ENCODE results near the gene GPRC5D.

The GPRC5D gene

DNA sequence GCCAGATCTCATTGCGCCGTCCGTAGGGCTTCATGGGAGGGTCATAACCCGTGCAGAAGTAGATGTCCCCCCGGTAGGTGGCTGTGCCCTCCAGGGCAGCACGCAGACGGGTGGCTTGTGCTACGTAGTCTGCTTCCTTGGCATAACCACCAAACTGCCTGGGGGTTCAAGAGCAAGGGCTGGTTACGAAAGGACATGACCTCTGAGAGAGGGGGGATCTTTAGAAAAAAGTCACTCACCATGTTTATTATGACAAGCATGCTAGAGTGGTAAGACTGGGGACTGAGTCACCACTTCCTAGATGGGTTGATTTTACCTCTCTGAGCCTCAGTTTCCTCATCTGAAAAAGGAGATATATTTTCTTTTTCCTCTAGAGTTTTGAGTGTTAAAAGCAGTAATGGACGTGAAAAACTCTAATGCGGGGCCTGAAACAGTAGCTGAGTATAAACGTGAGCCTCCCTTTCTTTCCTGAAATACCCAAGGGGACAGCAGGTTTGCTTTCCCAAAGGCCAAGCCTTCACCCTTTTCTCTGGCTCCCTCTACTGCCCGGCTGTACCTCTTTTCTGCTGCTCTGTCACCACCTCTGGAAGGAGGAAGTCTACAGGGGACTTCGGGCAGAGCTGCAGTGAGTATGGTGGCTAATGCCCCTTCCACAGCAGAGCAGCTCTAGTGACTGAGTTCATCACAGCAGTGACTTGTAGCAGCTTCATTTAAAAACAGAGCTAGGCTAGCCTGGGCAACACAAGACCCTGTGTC lies 23.5 kb upstream of the GPRC5D start:
- Mint-ChIP-seq H3K9me3 (peaks cover 21% of the 10 kb centered on the region), H3K4me3 (no peak overlapping the region), H3K27ac (ENCODE audit: low read depth) (no peak overlapping the region), H3K36me3 (ENCODE audit: insufficient read depth) (peaks cover 7% of the 10 kb centered on the region), H3K4me1 (no peaks in the 10 kb centered on the region), H3K27me3 (no peaks in the 10 kb centered on the region)
- ATAC-seq (replicated peaks; ENCODE audit: extremely low read depth, poor library complexity, severe bottlenecking) (no peak), DNase-seq (ENCODE audit: low spot score in 2 of 2) (no peak)

DNA sequence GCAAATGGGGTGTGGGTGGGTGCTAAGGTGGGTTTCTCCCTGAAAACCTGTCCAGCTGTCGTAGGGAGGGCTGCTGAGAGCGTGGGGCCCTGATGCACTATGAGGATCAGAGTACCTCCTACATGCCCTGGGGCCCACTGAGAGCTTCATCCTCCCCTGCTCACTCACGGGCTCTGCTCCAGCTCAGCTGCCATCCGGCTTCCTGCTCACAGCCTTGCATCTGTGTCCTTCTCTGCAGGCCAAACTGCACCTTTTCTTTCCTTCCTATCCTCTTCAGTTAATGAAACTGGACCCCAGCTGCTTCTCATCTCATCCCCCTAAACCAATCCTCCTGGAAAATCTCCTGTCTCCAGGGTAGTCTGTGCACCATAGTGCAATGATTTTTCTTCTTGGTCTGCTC lies 22.2 kb upstream of the GPRC5D start:
- H3K9me3 Mint-ChIP-seq, result peaks cover 21% of the 10 kb centered on the region
- H3K27me3 Mint-ChIP-seq, result no peaks in the 10 kb centered on the region
- H3K27ac Mint-ChIP-seq (ENCODE audit: low read depth), result no peak overlapping the region
- H3K36me3 Mint-ChIP-seq (ENCODE audit: insufficient read depth), result peaks cover 7% of the 10 kb centered on the region
- ATAC-seq (replicated peaks; ENCODE audit: extremely low read depth, poor library complexity, severe bottlenecking), result no peak
- no peak for DNase-seq (ENCODE audit: low spot score in 2 of 2)
- no peaks in the 10 kb centered on the region for H3K4me1 Mint-ChIP-seq
- H3K4me3 Mint-ChIP-seq, result no peak overlapping the region

DNA sequence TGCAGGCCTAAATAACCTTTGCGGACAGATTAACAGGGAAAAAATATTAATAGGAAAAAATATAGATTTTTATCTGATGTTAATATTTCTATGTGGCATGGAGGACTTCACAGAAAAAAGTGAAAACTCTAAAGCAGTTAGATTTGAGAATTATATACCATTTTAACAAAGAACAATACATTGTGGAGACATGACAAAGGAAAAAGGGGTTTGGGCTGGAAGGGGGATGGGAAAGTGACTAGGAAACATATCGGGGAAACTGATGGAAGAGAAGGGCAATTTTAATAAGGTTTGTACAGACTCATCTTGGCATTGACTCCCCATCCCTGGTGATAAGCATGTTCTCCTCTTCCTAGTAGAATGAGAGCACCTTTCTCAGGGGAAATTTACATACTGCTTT lies 21.0 kb upstream of the GPRC5D start:
- DNase-seq (ENCODE audit: low spot score in 2 of 2) (no peak), ATAC-seq (replicated peaks; ENCODE audit: extremely low read depth, poor library complexity, severe bottlenecking) (no peak)
- no peaks in the 10 kb centered on the region for H3K27me3 Mint-ChIP-seq
- H3K27ac Mint-ChIP-seq (ENCODE audit: low read depth), result no peak overlapping the region
- peaks cover 21% of the 10 kb centered on the region for H3K9me3 Mint-ChIP-seq
- peaks cover 7% of the 10 kb centered on the region for H3K36me3 Mint-ChIP-seq (ENCODE audit: insufficient read depth)
- no peaks in the 10 kb centered on the region for H3K4me1 Mint-ChIP-seq
- H3K4me3 Mint-ChIP-seq, result no peak overlapping the region

DNA sequence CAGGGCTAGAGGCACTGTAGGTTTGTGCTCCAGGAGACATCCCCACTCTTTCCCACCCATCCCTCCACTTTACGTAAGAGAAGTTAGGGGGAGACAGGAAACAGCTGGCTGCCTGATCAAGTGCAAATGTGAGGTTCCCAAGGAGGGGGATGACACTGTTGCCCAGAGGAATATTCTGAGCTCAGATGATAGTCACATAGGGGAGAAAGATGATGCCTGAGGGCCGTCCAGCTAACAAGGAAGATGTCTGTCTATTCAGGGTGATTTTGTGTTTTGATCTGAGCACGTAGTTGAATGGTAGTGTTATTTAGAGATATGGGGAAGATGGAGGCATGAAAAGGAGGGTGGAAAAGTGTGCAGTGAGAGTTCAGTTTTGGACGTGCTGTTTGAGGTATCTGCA lies 13.9 kb upstream of the GPRC5D start:
- Mint-ChIP-seq H3K4me1 (peaks cover 8% of the 10 kb centered on the region), H3K27ac (ENCODE audit: low read depth) (no peak overlapping the region), H3K27me3 (no peaks in the 10 kb centered on the region), H3K36me3 (ENCODE audit: insufficient read depth) (no peaks in the 10 kb centered on the region), H3K9me3 (no peaks in the 10 kb centered on the region), H3K4me3 (no peak overlapping the region)
- DNase-seq (ENCODE audit: low spot score in 2 of 2) (no peak), ATAC-seq (replicated peaks; ENCODE audit: extremely low read depth, poor library complexity, severe bottlenecking) (no peak)

DNA sequence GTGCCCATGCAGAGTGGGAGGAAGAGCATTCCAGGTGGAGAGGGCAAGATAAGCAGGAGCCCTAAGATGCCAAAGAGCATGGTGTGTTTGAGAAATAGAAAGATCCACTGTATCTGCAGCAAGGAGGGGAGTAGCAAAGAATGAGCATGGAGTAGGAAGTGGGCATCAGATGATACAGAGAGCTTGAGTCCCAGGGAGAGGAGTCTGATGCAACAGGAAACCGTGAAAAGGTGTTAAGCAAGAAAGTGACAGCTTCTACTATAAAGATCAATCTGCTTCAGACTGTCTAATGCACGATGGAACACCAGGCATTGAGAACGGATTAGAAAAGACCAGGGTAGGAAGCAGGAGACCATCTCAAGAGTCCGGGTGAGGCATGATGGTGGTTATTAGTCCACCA lies 12.3 kb upstream of the GPRC5D start:
- no peaks in the 10 kb centered on the region for H3K36me3 Mint-ChIP-seq (ENCODE audit: insufficient read depth)

DNA sequence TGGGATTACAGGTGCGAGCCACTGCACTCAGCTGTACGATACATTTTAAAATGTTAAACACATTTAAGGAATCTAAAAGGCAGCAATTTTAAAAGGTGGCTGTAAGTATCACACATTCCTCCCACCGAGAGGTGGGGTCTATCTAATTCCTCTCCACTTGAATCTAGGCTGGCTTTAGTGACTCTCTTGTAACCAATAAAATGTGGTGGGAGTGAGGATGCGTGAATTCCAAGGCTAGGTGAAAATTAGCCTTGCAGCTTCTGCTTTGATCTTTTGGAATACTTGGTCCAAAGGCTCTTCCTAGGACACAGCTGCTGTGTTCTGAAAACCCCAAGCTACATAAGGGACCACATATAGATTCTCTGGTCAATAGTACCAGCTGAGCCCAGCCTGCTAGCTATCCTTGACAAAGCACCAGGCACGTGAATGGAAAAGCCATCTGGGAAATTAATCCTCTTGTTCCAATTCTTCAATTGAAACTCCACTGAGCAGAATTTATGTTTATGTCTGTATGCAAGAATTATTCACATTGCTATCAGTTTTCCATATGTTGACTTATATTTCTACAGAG lies 8.8 kb upstream of the GPRC5D start:
- peaks cover 8% of the 10 kb centered on the region for H3K4me1 Mint-ChIP-seq
- H3K27me3 Mint-ChIP-seq, result peaks cover 11% of the 10 kb centered on the region

More for the DNA sequence above, 12.3 kb upstream of the GPRC5D start:
- peaks cover 8% of the 10 kb centered on the region for H3K4me1 Mint-ChIP-seq
- no peak overlapping the region for H3K27ac Mint-ChIP-seq (ENCODE audit: low read depth)
- ATAC-seq (replicated peaks; ENCODE audit: extremely low read depth, poor library complexity, severe bottlenecking) (no peak), DNase-seq (ENCODE audit: low spot score in 2 of 2) (no peak)
- no peaks in the 10 kb centered on the region for H3K27me3 Mint-ChIP-seq
- H3K4me3 Mint-ChIP-seq, result no peak overlapping the region
- H3K9me3 Mint-ChIP-seq, result no peaks in the 10 kb centered on the region

DNA sequence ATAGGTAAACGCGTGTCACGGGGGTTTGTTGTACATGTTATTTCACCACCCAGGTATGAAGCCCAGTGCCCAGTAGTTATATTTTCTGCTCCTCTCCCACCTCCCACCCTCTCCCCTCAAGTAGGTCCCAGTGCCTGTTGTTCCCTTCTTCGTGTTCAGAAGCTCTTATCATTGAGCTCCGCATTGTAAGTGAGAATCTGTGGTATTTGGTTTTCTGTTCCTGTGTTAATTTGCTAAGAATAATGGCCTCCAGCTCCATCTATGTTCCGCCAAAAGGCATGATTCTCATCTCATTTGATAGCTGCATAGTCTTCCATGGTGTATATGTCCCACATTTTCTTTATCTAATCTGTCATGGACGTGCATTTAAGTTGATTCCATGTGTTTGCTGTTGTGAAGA lies 6.9 kb upstream of the GPRC5D start:
- DNase-seq (ENCODE audit: low spot score in 2 of 2) (no peak), ATAC-seq (replicated peaks; ENCODE audit: extremely low read depth, poor library complexity, severe bottlenecking) (no peak)
- peaks cover under 1% of the 10 kb centered on the region for H3K4me1 Mint-ChIP-seq
- peaks cover 16% of the 10 kb centered on the region for H3K27me3 Mint-ChIP-seq
- no peak overlapping the region for H3K27ac Mint-ChIP-seq (ENCODE audit: low read depth)
- H3K36me3 Mint-ChIP-seq (ENCODE audit: insufficient read depth), result no peaks in the 10 kb centered on the region
- H3K9me3 Mint-ChIP-seq, result no peaks in the 10 kb centered on the region
- no peak overlapping the region for H3K4me3 Mint-ChIP-seq

More for the DNA sequence above, 8.8 kb upstream of the GPRC5D start:
- Mint-ChIP-seq H3K9me3 (no peaks in the 10 kb centered on the region), H3K36me3 (ENCODE audit: insufficient read depth) (no peaks in the 10 kb centered on the region), H3K4me3 (no peak overlapping the region), H3K27ac (ENCODE audit: low read depth) (no peak overlapping the region)
- ATAC-seq (replicated peaks; ENCODE audit: extremely low read depth, poor library complexity, severe bottlenecking) (no peak), DNase-seq (ENCODE audit: low spot score in 2 of 2) (no peak)

DNA sequence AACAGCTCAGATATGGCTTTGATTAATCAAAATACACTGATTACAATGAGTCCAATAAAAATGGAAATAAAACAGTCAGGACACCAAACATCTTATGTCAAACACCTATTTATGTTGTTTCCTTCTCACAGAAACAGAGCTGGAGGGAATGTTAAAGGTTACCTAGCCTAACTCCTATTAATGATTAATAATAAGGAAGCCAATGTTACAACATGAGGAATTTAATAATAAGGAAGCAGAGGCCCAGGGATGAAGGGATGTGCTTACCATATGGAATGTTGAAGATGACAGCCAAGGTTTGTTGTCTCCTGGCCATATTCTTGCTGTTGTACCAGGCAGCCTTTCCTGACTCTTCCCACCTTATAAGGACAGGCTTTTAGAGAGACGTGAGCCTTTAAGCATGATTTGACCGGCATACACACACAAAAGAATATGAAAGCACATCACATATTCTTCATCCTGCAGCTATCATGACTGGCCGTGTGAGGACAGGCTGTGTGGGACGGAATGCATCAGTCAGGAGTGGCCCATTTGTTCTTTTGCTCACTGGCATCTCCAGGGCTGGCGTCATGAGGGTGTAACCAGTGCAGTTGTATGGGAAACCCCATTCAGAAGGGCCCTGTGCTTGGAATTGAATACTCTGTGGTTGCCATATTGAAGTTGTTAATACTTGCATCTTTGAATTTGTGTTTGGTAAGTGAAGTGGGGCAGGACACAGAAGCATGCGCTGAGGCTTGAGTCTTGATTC lies 3.1 kb upstream of the GPRC5D start:
- Mint-ChIP-seq H3K9me3 (no peaks in the 10 kb centered on the region), H3K36me3 (ENCODE audit: insufficient read depth) (no peaks in the 10 kb centered on the region), H3K4me1 (no peaks in the 10 kb centered on the region), H3K27ac (ENCODE audit: low read depth) (no peak overlapping the region), H3K4me3 (no peak overlapping the region), H3K27me3 (peaks cover 19% of the 10 kb centered on the region)
- DNase-seq (ENCODE audit: low spot score in 2 of 2) (no peak), ATAC-seq (replicated peaks; ENCODE audit: extremely low read depth, poor library complexity, severe bottlenecking) (no peak)

DNA sequence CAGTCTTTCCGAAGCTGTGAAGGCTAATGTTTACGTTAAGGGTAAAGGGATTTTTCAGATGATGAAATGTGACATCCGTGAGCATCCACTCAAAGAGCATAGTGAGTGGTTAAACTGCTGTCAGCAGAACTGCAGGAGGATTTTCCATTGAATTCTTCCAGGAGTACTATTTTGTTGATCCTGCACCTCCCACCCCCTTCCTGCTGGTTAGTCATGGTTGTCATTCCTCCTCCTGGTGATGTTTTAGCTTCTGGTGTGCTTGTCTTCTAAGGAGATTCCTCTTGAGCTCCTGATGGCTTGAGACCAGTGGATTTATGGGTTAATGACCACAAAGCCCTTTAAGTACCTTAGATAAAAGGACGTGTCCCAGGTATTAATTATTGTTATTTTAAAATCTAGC lies 2.4 kb upstream of the GPRC5D start:
- Mint-ChIP-seq H3K36me3 (ENCODE audit: insufficient read depth) (no peaks in the 10 kb centered on the region), H3K4me1 (no peaks in the 10 kb centered on the region), H3K27ac (ENCODE audit: low read depth) (no peak overlapping the region), H3K27me3 (peaks cover 26% of the 10 kb centered on the region), H3K9me3 (no peaks in the 10 kb centered on the region), H3K4me3 (no peak overlapping the region)
- no peak for ATAC-seq (replicated peaks; ENCODE audit: extremely low read depth, poor library complexity, severe bottlenecking)
- no peak for DNase-seq (ENCODE audit: low spot score in 2 of 2)

DNA sequence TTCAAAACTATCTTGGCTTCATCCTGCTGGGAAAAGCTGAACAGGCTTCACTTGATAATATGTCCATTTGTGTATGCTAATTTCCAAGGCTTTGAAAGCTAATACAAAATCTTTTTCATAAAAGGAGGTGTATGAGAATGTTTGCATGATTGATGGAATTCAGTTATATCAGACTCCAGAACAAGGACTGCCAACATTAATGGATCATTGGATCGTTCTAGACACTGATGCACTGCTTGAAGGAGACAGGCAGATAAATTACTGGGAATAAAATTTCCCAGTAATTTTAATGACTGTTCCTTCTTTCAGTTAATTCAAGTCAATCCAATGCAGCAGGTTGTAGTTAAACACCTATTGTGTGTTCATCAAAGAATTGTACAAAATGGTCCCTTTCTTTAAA lies 466 bp downstream of the GPRC5D start:
- no peak overlapping the region for H3K4me3 Mint-ChIP-seq
- H3K9me3 Mint-ChIP-seq, result no peaks in the 10 kb centered on the region
- no peaks in the 10 kb centered on the region for H3K36me3 Mint-ChIP-seq (ENCODE audit: insufficient read depth)
- DNase-seq (ENCODE audit: low spot score in 2 of 2) (no peak), ATAC-seq (replicated peaks; ENCODE audit: extremely low read depth, poor library complexity, severe bottlenecking) (no peak)
- no peaks in the 10 kb centered on the region for H3K4me1 Mint-ChIP-seq
- H3K27me3 Mint-ChIP-seq, result peaks cover 38% of the 10 kb centered on the region
- H3K27ac Mint-ChIP-seq (ENCODE audit: low read depth), result no peak overlapping the region

DNA sequence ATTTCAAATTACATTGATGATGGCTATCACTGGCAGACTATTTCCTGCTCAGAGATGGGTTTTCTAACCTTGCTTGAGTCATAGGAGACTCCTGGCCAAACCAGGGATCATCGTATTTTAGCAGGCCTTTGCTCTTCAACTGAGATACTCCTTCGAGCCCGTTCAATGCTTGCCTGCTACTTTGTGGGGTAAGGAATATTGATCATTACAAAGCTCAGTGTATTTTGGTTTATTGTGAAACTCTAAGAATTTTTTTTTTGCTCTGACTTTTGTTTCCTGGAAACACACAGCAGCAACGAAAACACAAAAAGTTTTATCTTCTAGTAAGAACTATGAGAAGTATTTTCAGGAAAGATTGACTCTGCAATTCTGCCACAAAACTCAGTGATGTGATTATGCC lies 4.1 kb downstream of the GPRC5D start:
- Mint-ChIP-seq H3K27ac (ENCODE audit: low read depth) (no peak overlapping the region), H3K9me3 (no peaks in the 10 kb centered on the region), H3K27me3 (peaks cover 28% of the 10 kb centered on the region), H3K4me3 (no peak overlapping the region), H3K4me1 (no peaks in the 10 kb centered on the region), H3K36me3 (ENCODE audit: insufficient read depth) (no peaks in the 10 kb centered on the region)
- DNase-seq (ENCODE audit: low spot score in 2 of 2) (no peak), ATAC-seq (replicated peaks; ENCODE audit: extremely low read depth, poor library complexity, severe bottlenecking) (no peak)

DNA sequence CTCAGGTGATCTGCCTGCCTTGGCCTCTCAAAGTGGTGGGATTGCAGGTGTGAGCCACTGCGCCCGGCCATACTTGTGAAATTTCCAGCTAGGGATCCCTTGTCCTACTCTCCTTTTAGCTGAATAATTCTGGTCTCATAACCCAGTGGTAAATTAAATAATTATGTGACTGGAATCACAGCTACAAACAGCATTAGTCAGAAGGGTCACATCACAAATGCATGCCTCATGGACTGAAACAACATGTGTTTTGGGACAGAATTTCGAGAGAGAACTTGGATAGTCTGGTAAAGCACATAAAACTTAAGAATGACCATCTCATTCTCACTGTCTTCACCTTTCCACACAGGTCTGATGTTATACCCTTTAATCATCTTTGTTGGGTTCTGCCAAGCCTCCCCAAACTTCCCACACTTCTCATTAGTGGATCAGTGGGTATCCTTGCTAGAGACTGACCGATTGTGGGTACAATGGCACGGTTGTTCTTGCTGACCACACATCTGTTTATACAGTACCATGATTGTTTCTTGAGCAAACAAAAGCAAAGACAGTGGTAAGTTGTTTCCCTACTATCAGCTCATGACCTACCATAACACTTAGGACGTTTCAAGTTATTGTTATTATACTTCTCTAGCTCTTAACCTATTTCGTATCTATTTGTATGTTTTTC lies 5.1 kb downstream of the GPRC5D start:
- Mint-ChIP-seq H3K36me3 (ENCODE audit: insufficient read depth) (no peaks in the 10 kb centered on the region), H3K27ac (ENCODE audit: low read depth) (peak overlapping the region; percentile 41), H3K9me3 (no peaks in the 10 kb centered on the region), H3K4me1 (no peaks in the 10 kb centered on the region), H3K4me3 (no peak overlapping the region), H3K27me3 (peaks cover 28% of the 10 kb centered on the region)
- no peak for DNase-seq (ENCODE audit: low spot score in 2 of 2)
- ATAC-seq (replicated peaks; ENCODE audit: extremely low read depth, poor library complexity, severe bottlenecking), result no peak
